SU-DHL-6 (cell line): ENCODE data around the gene HIVEP2.

ENCODE experiments used
- CTCF ChIP-seq: fragments of 200-600 bp; sonication (generic); IDR thresholded peaks from one replicate; pipeline ENCODE4 v1.5.1; 2017; ENCODE audit warnings: antibody characterized with exemption, mild to moderate bottlenecking, low read length, moderate library complexity; ENCODE audit not compliant: insufficient read depth, poor library complexity, severe bottlenecking
- EZH2phosphoT487 ChIP-seq: fragments of 200-600 bp; sonication (generic), shearing (Covaris generic); conservative IDR thresholded peaks from 2 replicates; pipeline ENCODE4 v1.6.1; 2018; ENCODE audit warnings: mild to moderate bottlenecking, antibody characterized with exemption, low read length, moderate library complexity, mixed read lengths

GRCh38 chr6:142839686-142840040, 105.3 kb downstream of the HIVEP2 start:
- no peak for TF ChIP-seq CTCF
- TF ChIP-seq EZH2phosphoT487, result no peak
